Caco-2 (cell line): ENCODE results near the gene USP27X. TPM values are rescaled to one million over a fixed set of nuclear protein-coding genes. Genes with fewer than 3 reads are reported as not detected.

ENCODE experiments used
- BruUV-seq: library from RNA; stranded (reverse); fragments of 400-500 nt; replicated peaks from 2 replicates; lab custom pipeline; 2021; lab: Mats Ljungman, UMichigan
- CTCF ChIA-PET: fragments of 300-600 bp; sonication (Branson Sonifier 250); formaldehyde crosslinking; loops from one replicate; lab custom pipeline; 2022; ENCODE audit warnings: antibody characterized with exemption; lab: Charles Lee
- POLR2A ChIA-PET: fragments of 300-600 bp; sonication (Branson Sonifier 250); formaldehyde crosslinking; loops from one replicate; lab custom pipeline; 2022; ENCODE audit warnings: antibody characterized with exemption; lab: Charles Lee
- DNase-seq, 2 experiments: peaks; one replicate each; pipeline versions ENCODE4 v3.0.0 to v3.0.0-alpha.2; 2020 to 2022
- H3K27me3 ChIP-seq: replicated peaks from 2 replicates; pipeline ENCODE4 v1.6.0; 2011; ENCODE audit warnings: low read length; ENCODE audit not compliant: control insufficient read depth, insufficient read depth
- H3K36me3 ChIP-seq: 2 replicates; pipeline ENCODE4 v1.5.1; 2011; ENCODE audit warnings: low read length; ENCODE audit not compliant: control insufficient read depth, insufficient read depth
- H3K4me1 ChIP-seq: fragments of 250-450 bp; sonication (Bioruptor Pico); 2 replicates; pipeline ENCODE4 v1.5.1; 2020; ENCODE audit warnings: mild to moderate bottlenecking
- H3K4me3 ChIP-seq: 2 replicates; pipeline ENCODE4 v1.5.1; 2011; ENCODE audit warnings: low read depth, mild to moderate bottlenecking, control low read depth, low read length
- H3K9me3 ChIP-seq: fragments of 250-450 bp; sonication (Bioruptor Pico); 2 replicates; pipeline ENCODE4 v1.5.1; 2020; ENCODE audit warnings: mild to moderate bottlenecking, moderate library complexity
- H3K27ac Mint-ChIP-seq: one replicate; pipeline ENCODE4 v1.8.0; 2022; ENCODE audit warnings: mixed read lengths; ENCODE audit not compliant: unreplicated experiment
- H3K27me3 Mint-ChIP-seq: one replicate; pipeline ENCODE4 v1.8.0; 2022; ENCODE audit warnings: mixed read lengths; ENCODE audit not compliant: insufficient read depth, unreplicated experiment
- H3K36me3 Mint-ChIP-seq: one replicate; pipeline ENCODE4 v1.8.0; 2022; ENCODE audit warnings: mild to moderate bottlenecking, mixed read lengths; ENCODE audit not compliant: insufficient read depth, unreplicated experiment
- H3K4me1 Mint-ChIP-seq: one replicate; pipeline ENCODE4 v1.8.0; 2022; ENCODE audit warnings: low read depth, mixed read lengths; ENCODE audit not compliant: unreplicated experiment
- H3K4me3 Mint-ChIP-seq: one replicate; pipeline ENCODE4 v1.8.0; 2022; ENCODE audit warnings: mild to moderate bottlenecking, moderate library complexity, mixed read lengths; ENCODE audit not compliant: unreplicated experiment
- H3K9me3 Mint-ChIP-seq: one replicate; pipeline ENCODE4 v1.8.0; 2022; ENCODE audit warnings: mixed read lengths; ENCODE audit not compliant: unreplicated experiment
- CTCF ChIP-seq, 2 experiments: fragments of 200-600 bp in 1 of 2; IDR thresholded peaks; 1 replicate in 1 of 2; 2 replicates in 1 of 2; pipeline versions ENCODE4 v1.5.1 to v1.8.0; 2011 to 2022; ENCODE audit warnings: antibody characterized with exemption in 1 of 2, control low read depth in 1 of 2, inconsistent platforms in 1 of 2, low read depth in 1 of 2, low read length in 1 of 2, mild to moderate bottlenecking in 1 of 2, moderate library complexity in 1 of 2; ENCODE audit not compliant: insufficient read depth in 1 of 2, severe bottlenecking in 1 of 2, unreplicated experiment in 1 of 2
- intact Hi-C: fragments of 100-400 bp; cut with micrococcal nuclease; formaldehyde crosslinking; loops from one replicate; pipeline ENCODE4 v1.10.0; 2022; ENCODE audit not compliant: unreplicated experiment
- total RNA-seq: library from RNA; stranded (reverse); gene quantifications from 2 replicates; pipeline ENCODE4 v1.2.3, GENCODE V29; 2022

The USP27X gene
- total RNA-seq, 1 experiment from 2014 or later, result 13.5 TPM

GRCh38 chrX:49930039-49930438 is 50.8 kb downstream of the USP27X start:
- POLR2A ChIA-PET, result no interaction called here
- Histone ChIP-seq H3K9me3 (no peaks in the 10 kb centered on the region), H3K4me1 (no peaks in the 10 kb centered on the region), H3K36me3 (no peaks in the 10 kb centered on the region), H3K27me3 (no peaks in the 10 kb centered on the region), H3K4me3 (no peak overlapping the region)
- peaks cover 8% of the 10 kb centered on the region for H3K4me1 Mint-ChIP-seq
- intact Hi-C loops, result no loop called here
- H3K4me3 Mint-ChIP-seq, result no peak overlapping the region
- no TSS peak for BruUV-seq
- peaks cover 30% of the 10 kb centered on the region for H3K36me3 Mint-ChIP-seq
- no peak for TF ChIP-seq CTCF (IDR thresholded peaks at IDR 0.05; ENCODE audit: insufficient read depth in 1 of 2, low read depth in 1 of 2, low read length in 1 of 2, severe bottlenecking in 1 of 2, unreplicated experiment in 1 of 2)
- no peak overlapping the region for H3K27ac Mint-ChIP-seq
- no peaks in the 10 kb centered on the region for H3K27me3 Mint-ChIP-seq
- no peak for DNase-seq
- H3K9me3 Mint-ChIP-seq, result no peaks in the 10 kb centered on the region
- CTCF ChIA-PET, result no interaction called here

Other genes starting within 250 kb of the USP27X start
- not detected in 2 replicates for gene PAGE1, start 183.5 kb upstream of the USP27X start, total RNA-seq
- 22.4 and 31.2 TPM in 2 replicates for gene PAGE4, start 50.2 kb upstream of the USP27X start, total RNA-seq
- gene CLCN5, start 43.1 kb downstream of the USP27X start, total RNA-seq, result 61.0 and 70.0 TPM in 2 replicates